HG03135 (cell line): Measurements from ENCODE around the gene DPP7.
"Not testable (repeated sequence)": the region's sequence is repeated elsewhere in the genome, so short reads cannot be mapped to it uniquely, and the experiment has no call there.

Source experiments
- ATAC-seq: cut with Tn5 transposase; IDR thresholded peaks from one replicate; pipeline ENCODE4 v1.9.1; 2021; ENCODE audit warnings: mild to moderate bottlenecking, moderate library complexity; ENCODE audit not compliant: unreplicated experiment

The DPP7 gene

GRCh38 chr9:137130176-137130755, 15.7 kb upstream of the DPP7 start:
- ATAC-seq = peak; percentile 5

GRCh38 chr9:137129456-137130175, 15.1 kb upstream of the DPP7 start:
- peak; percentile 70 for ATAC-seq

GRCh38 chr9:137128862-137129455, 14.4 kb upstream of the DPP7 start:
- peak; percentile 13 for ATAC-seq

GRCh38 chr9:137128158-137128861, 13.8 kb upstream of the DPP7 start:
- ATAC-seq = no peak

GRCh38 chr9:137127301-137128157, 13.0 kb upstream of the DPP7 start:
- no peak for ATAC-seq

- ATAC-seq = no peak
Observed at GRCh38 chr9:137126786-137127185, 12.3 kb upstream of the DPP7 start.

GRCh38 chr9:137123952-137124462, 9.5 kb upstream of the DPP7 start:
- ATAC-seq = not testable (repeated sequence)

GRCh38 chr9:137123468-137123837, 8.9 kb upstream of the DPP7 start:
- peak; percentile 42 for ATAC-seq

GRCh38 chr9:137122796-137123467, 8.4 kb upstream of the DPP7 start:
- not testable (repeated sequence) for ATAC-seq

GRCh38 chr9:137121927-137122795, 7.6 kb upstream of the DPP7 start:
- ATAC-seq = not testable (repeated sequence)

- not testable (repeated sequence) for ATAC-seq
Observed at GRCh38 chr9:137118092-137118603, 3.6 kb upstream of the DPP7 start.

- ATAC-seq = no peak
Observed at GRCh38 chr9:137117269-137117731, 2.8 kb upstream of the DPP7 start.

GRCh38 chr9:137116728-137117127, 2.2 kb upstream of the DPP7 start:
- ATAC-seq = no peak

GRCh38 chr9:137116027-137116507, 1.5 kb upstream of the DPP7 start:
- ATAC-seq = no peak

GRCh38 chr9:137115394-137116026, 977 bp upstream of the DPP7 start:
- ATAC-seq = no peak

GRCh38 chr9:137114220-137114612, 317 bp downstream of the DPP7 start:
- ATAC-seq = no peak

GRCh38 chr9:137113385-137114159, 961 bp downstream of the DPP7 start:
- ATAC-seq = no peak
